ENCODE results near the gene SYNJ2.

The SYNJ2 gene

GRCh38 chr6:158086504-158087223, 105.0 kb downstream of the SYNJ2 start:
- DNase-seq = peak; percentile 83

GRCh38 chr6:158087224-158087867, 105.7 kb downstream of the SYNJ2 start:
- DNase-seq = no peak

- no peak for DNase-seq
These were observed 111.1 kb downstream of the SYNJ2 start for GRCh38 chr6:158092806-158093205.

GRCh38 chr6:158095031-158095430, 113.4 kb downstream of the SYNJ2 start:
- DNase-seq = no peak

- DNase-seq = no peak
These were observed 114.0 kb downstream of the SYNJ2 start for GRCh38 chr6:158095671-158096070.

- DNase-seq = no peak
These were observed 121.6 kb downstream of the SYNJ2 start for GRCh38 chr6:158103228-158103627.

- DNase-seq = no peak
These were observed 123.0 kb downstream of the SYNJ2 start for GRCh38 chr6:158104696-158105095.

- no peak for DNase-seq
These were observed 128.1 kb downstream of the SYNJ2 start for GRCh38 chr6:158109748-158110147.

- no peak for DNase-seq
These were observed 129.3 kb downstream of the SYNJ2 start for GRCh38 chr6:158110986-158111385.

- DNase-seq = no peak
These were observed 130.3 kb downstream of the SYNJ2 start for GRCh38 chr6:158111987-158112386.

GRCh38 chr6:158113802-158114201, 132.1 kb downstream of the SYNJ2 start:
- DNase-seq = no peak

- DNase-seq = no peak
These were observed 133.4 kb downstream of the SYNJ2 start for GRCh38 chr6:158115102-158115501.

- no peak for DNase-seq
These were observed 133.8 kb downstream of the SYNJ2 start for GRCh38 chr6:158115508-158115907.

- DNase-seq = no peak
These were observed 137.2 kb downstream of the SYNJ2 start for GRCh38 chr6:158118886-158119285.

- no peak for DNase-seq
These were observed 139.7 kb downstream of the SYNJ2 start for GRCh38 chr6:158121335-158121734.

- DNase-seq = no peak
These were observed 140.4 kb downstream of the SYNJ2 start for GRCh38 chr6:158122048-158122447.

GRCh38 chr6:158124288-158124687, 142.6 kb downstream of the SYNJ2 start:
- DNase-seq = no peak

GRCh38 chr6:158125271-158125670, 143.6 kb downstream of the SYNJ2 start:
- no peak for DNase-seq

GRCh38 chr6:158131926-158132325, 150.3 kb downstream of the SYNJ2 start:
- no peak for DNase-seq

GRCh38 chr6:158142789-158143188, 161.1 kb downstream of the SYNJ2 start:
- no peak for DNase-seq

- DNase-seq = no peak
These were observed 162.0 kb downstream of the SYNJ2 start for GRCh38 chr6:158143700-158144099.
